Measurements from ENCODE around the gene SLC22A13. TPM values are rescaled to one million over a fixed set of nuclear protein-coding genes. Genes with fewer than 3 reads are reported as not detected.

The SLC22A13 gene
- total RNA-seq, 4 donors from 2014 or later = 0.48 to 0.76 TPM; not detected in 2

Small RNA genes within 50 kb of the gene (small RNA-seq; reads per million reads assigned to genes)
- 0 reads per million in 4 donors for gene RNU6-235P

Other genes starting within 250 kb of the SLC22A13 start
- 10 to 100 TPM; 24.2 to 37.9 (median 35.0) TPM for gene PLCD1, start 236.2 kb upstream of the SLC22A13 start, total RNA-seq
- under 1 TPM in 1 of 4 donors, not detected in 3; 0.19 TPM for gene DLEC1, start 226.6 kb upstream of the SLC22A13 start, total RNA-seq
- 10 to 100 TPM; 63.5 to 75.2 (median 68.7) TPM for gene ACAA1, start 128.7 kb upstream of the SLC22A13 start, total RNA-seq
- gene MYD88, start 127.2 kb upstream of the SLC22A13 start, total RNA-seq = 10 to 100 TPM; 42.5 to 77.1 (median 60.2) TPM
- gene OXSR1, start 100.3 kb upstream of the SLC22A13 start, total RNA-seq = 10 to 100 TPM; 28.8 to 48.2 (median 37.6) TPM
- under 1 TPM in 2 of 4 donors, not detected in 2; 0.19 to 0.53 TPM for gene SLC22A14, start 16.5 kb downstream of the SLC22A13 start, total RNA-seq
- 1 to 10 TPM; 2.4 to 5.0 (median 2.5) TPM for gene XYLB, start 81.0 kb downstream of the SLC22A13 start, total RNA-seq
- gene ACVR2B, start 188.1 kb downstream of the SLC22A13 start, total RNA-seq = 1 to 10 TPM; 1.1 to 4.0 (median 2.4) TPM
- gene EXOG, start 230.5 kb downstream of the SLC22A13 start, total RNA-seq = 10 to 100 TPM in 1 of 4 donors, 1 to 10 TPM in 3; 3.3 to 10.3 (median 5.3) TPM

Measured in esophagus squamous epithelium (tissue), 4 donors.